GM12873 (cell line): ENCODE data around the gene RALB.

Experiments used
- TF ChIP-seq, protein P1 (sequence below): IDR thresholded peaks from 2 replicates; pipeline ENCODE4 v1.5.1; 2012; ENCODE audit warnings: low read depth, mild to moderate bottlenecking, moderate library complexity, low read length, control low read depth; ENCODE audit not compliant: insufficient read depth; ENCODE audit errors: missing control alignments

Gene RALB

DNA sequence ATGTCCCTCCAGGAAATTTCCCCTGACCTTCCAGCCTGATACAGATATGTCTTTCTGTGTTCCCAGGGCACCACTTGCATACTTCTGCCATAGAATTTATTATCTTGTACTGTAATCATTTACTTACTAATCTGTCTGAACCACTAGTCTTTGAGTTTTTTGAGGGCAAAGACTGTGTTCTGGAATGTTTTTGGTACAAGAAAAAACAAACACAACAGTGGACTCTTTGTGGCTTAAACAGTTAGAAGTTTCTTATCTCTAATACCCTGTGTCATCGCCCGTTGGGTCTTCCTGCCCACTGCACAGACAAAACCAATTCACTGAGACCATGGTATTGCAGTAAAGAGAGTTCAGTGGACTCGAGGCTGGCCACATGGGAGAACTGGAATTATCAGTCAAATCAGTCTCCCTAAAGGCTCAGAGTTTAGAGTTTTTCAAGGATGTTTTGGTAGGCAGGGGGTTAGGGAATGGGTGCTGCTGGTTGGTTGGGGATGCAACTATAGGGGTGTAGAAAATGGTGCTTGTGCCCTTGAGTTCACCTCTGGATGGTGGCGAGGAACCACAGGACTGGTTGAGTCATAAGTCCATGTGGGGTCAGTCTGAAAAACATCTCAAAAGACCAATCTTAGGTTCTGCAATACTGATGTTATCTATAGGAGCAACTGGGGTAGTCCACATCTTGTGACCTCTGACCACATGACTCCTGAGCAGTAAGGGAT is 20.3 kb downstream of the RALB start:
- TF ChIP-seq, protein P1, sequence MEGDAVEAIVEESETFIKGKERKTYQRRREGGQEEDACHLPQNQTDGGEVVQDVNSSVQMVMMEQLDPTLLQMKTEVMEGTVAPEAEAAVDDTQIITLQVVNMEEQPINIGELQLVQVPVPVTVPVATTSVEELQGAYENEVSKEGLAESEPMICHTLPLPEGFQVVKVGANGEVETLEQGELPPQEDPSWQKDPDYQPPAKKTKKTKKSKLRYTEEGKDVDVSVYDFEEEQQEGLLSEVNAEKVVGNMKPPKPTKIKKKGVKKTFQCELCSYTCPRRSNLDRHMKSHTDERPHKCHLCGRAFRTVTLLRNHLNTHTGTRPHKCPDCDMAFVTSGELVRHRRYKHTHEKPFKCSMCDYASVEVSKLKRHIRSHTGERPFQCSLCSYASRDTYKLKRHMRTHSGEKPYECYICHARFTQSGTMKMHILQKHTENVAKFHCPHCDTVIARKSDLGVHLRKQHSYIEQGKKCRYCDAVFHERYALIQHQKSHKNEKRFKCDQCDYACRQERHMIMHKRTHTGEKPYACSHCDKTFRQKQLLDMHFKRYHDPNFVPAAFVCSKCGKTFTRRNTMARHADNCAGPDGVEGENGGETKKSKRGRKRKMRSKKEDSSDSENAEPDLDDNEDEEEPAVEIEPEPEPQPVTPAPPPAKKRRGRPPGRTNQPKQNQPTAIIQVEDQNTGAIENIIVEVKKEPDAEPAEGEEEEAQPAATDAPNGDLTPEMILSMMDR: no peak

DNA sequence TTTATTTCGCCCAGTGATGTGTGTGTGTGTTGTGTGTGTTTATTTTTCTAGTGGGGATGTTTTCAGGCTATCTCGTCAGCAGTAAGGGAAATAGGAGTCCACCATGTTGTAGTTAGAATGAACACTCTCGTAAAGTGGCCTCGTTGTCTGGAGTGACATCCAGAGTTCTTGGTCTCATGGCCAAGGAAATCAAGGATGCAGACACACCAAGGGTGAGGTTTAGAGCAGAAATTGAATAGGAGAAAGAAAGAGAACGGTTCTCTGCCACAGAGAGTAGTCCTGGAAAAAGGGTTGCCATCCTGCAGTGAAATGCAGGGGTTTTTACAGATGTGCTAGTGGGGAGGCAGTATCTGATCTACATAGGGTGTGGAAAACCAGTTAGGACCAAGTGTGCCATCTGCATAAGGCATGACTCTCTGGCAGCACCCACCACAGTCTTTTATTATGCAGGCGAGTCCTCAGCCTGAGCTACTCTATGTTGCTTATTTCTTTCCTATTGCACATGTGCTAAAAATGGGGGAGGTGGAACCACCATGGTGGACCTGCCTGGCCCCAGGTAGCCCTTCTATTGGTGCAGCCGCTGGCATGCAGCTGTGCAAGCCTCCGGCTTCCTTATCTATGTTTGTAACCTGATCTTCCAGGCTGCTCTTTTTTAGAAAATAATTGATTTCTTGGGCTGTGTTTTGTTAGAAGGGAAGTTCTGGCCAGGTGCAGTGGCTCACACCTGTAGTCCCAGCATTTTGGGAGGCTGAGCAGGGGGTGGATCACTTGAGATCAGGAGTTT is 23.2 kb downstream of the RALB start:
- TF ChIP-seq, protein P1: no peak

DNA sequence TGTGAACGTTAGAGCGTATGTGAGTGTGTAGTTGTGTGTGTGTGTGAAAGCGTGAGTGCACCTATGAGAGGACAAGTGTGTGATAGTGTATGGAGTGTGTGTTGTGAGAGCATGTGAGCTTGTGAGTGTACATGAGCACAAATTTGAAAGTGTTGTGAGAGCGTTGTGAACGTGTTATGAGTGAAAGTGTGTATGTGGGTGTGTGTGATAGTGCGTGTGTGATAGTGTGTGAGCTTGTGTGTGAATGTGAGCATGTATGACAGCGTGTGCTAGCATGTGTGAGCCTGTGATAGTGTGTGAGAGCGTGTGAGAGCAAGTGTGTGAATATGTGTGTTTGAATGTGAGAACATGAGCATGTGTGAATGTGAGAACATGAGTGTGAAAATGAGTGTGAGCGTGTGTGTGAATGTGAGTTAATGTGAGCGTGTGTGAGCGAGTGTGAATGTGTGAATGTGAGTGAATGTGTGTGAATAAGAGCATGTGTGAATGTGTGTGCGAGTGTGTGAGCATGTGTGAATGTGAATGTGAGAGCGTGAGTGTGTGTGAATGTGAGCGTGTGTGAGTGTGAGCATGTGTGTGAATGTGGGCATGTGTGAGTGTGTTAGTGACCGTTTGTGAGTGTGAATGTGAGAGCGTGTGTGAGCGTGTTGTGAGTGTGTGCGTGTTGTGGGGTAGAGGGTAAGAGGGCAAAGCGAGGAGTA is 25.0 kb downstream of the RALB start:
- TF ChIP-seq, protein P1: no peak

DNA sequence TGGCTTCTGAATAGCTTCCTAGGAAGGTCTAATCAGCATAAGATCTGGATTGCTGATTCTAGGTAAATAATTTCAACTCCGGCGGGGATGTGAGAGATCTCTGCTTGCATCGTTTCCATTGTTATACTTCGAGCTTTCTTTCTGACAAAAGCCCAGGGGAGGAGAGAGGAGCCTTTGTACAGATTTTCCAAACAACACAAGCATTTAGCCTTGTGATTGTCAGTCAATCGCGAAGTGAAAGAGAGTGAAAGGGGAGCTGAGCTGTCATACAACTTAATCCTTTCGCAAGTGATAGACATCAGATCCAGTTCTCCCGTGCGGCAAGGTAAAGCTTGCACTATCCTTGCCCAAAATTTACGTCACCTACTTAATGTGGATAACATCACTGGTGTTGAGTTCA is 26.2 kb downstream of the RALB start:
- TF ChIP-seq, protein P1: no peak

DNA sequence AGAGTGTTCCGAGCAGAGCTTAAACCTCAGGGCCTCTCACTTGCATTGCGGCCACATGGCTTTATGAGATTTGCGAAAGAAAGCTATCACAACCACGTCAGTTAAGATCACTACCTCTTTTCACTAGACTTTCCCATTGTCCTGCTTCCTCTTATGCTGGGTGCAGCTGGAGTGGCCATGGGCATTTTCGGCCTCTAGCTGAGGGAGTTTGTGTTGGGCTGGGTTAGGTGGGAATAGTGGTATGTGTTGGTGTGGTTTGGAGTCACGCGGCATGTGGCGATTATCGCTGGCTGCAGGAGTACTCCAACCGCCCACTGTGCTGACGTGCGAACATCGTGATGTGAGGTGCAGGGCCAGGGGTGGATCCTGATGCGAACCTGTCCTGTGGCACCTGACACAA is 27.1 kb downstream of the RALB start:
- TF ChIP-seq, protein P1: no peak

DNA sequence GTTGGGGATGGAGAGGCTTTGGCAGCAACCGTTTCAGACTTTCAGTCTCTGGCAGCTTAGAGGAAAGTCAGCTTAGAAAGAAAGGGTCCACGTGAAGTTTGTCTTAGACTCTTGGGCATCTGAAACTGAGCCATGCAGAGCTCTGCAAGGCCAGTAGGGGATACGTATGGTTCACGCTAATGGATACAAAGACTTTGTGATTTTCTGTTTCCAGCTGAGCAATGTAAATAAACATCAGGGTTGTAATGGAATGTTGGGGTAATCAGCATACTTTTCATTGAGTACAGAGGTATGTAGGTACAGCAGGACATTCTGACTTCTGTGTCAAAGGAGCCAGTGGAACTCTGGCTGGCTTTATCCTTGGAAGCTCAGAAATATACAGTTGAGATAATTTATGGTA is 31.0 kb downstream of the RALB start:
- TF ChIP-seq, protein P1: peak; percentile 29

DNA sequence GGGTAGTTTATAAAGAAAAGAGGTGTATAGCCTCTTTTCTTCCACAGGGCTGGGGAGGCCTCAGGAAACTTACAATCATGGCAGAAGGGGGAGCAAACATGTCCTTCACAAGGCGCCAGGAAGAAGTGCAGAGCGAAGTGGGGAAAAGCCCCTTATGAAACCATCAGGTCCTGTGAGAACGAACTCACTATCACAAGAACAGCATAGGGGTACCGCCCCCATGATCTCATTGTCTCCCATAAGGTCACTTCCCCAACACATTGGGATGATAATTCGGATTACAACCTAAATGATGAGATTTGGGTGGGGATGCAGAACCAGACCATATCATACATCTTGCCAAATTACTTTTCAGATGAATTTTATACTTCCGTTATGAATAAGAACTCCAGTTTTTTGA is 32.4 kb downstream of the RALB start:
- TF ChIP-seq, protein P1: no peak
